Stomach (tissue), 9 donors: ENCODE results near the gene PHF20. TPM values are rescaled to one million over a fixed set of nuclear protein-coding genes. Genes with fewer than 3 reads are reported as not detected.

Source experiments
- DNase-seq, 2 donors: peaks; one replicate each; pipeline versions ENCODE4 v3.0.0 to v3.0.0-alpha.2; 2013 to 2019
- H3K27ac ChIP-seq, 5 donors: fragments of 200-600 bp in 4 of 5; sonication (generic) in 4 of 5; one replicate each; pipeline ENCODE4 v1.5.1; 2013 to 2019; ENCODE audit warnings: mild to moderate bottlenecking in 1 of 5, moderate library complexity in 1 of 5
- H3K27me3 ChIP-seq, 3 donors: fragments of 200-600 bp; sonication (generic); one replicate each; pipeline ENCODE4 v1.5.1; 2017 to 2019; ENCODE audit warnings: mixed run types in 1 of 3
- H3K36me3 ChIP-seq, 4 donors: fragments of 200-600 bp; sonication (generic); 1 replicate in 3 of 4; 2 replicates in 1 of 4; pipeline ENCODE4 v1.5.1; 2016 to 2019
- H3K4me1 ChIP-seq, 4 donors: fragments of 200-600 bp; sonication (generic); one replicate each; pipeline ENCODE4 v1.5.1; 2016 to 2019
- H3K4me3 ChIP-seq, 4 donors: fragments of 200-600 bp; sonication (generic) in 3 of 4; one replicate each; pipeline ENCODE4 v1.5.1; 2016 to 2019; ENCODE audit warnings: mild to moderate bottlenecking in 1 of 4
- H3K9me3 ChIP-seq, 4 donors: fragments of 200-600 bp; sonication (generic); one replicate each; pipeline ENCODE4 v1.5.1; 2016 to 2019
- EP300 ChIP-seq: sonication (generic); formaldehyde crosslinking; IDR thresholded peaks from one replicate; pipeline ENCODE4 v1.6.1; 2017; ENCODE audit warnings: antibody characterized with exemption
- POLR2A ChIP-seq, 4 donors: fragments of 450-650 bp; IDR thresholded peaks; one replicate each; pipeline ENCODE4 v1.6.1; 2016; ENCODE audit warnings: antibody characterized with exemption in 4 of 4, control low read depth in 2 of 4, mild to moderate bottlenecking in 1 of 4, moderate library complexity in 1 of 4
- POLR2AphosphoS5 ChIP-seq, 3 donors: sonication (generic); formaldehyde crosslinking; IDR thresholded peaks; one replicate each; pipeline ENCODE4 v1.6.1; 2016; ENCODE audit warnings: antibody characterized with exemption in 3 of 3
- WGBS, 5 donors: extraction: QIAGEN DNeasy Blood & Tissue Kit in 3 of 5; methylation state at CpG; one replicate each; pipeline versions ENCODE4 v1.1.5 to v1.1.7; 2013 to 2018; 5-methylcytosine and 5-hydroxymethylcytosine counted together
- intact Hi-C: fragments of 100-400 bp; cut with DNase I; formaldehyde crosslinking; loops from one replicate; pipeline ENCODE4 v1.15.1; 2023; ENCODE audit warnings: low total_unique reads
- polyA plus RNA-seq, 3 donors: library from polyadenylated mRNA; stranded (reverse); fragments of 200-250 nt; gene quantifications; one replicate each; pipeline ENCODE4 v1.2.3, GENCODE V29; 2013
- total RNA-seq, 5 donors: library from RNA; depleted of rRNA; stranded (reverse); fragments of >200 nt; gene quantifications; one replicate each; pipeline versions ENCODE4 v1.1.0 to v1.2.3, GENCODE V29; 2014 to 2016
- TF ChIP-seq, protein P1 (sequence below), 7 experiments: fragments of 450-650 bp in 4 of 7; fragments of 200-600 bp in 3 of 7; sonication (generic) in 3 of 7; IDR thresholded peaks; one replicate each; pipeline ENCODE4 v1.5.1; 2016 to 2019; ENCODE audit warnings: antibody characterized with exemption in 7 of 7, control low read depth in 2 of 7, mild to moderate bottlenecking in 1 of 7
- donor health status: healthy with polysubstance abuse.
- donor health status: Bipolar disorder and iron deficiency.
- donor health status: healthy.

PHF20 gene
- total and polyA plus RNA-seq, 8 donors = 18.3 to 135 (median 31.5) TPM

- Histone ChIP-seq H3K4me3 (no peak overlapping the region), H3K9me3 (no peaks in the 10 kb centered on the region), H3K27me3 (no peaks in the 10 kb centered on the region), H3K4me1 (peaks cover 0 to 10% (median 0%) of the 10 kb centered on the region in 4 donors), H3K36me3 (peaks cover 0 to 54% (median 44%) of the 10 kb centered on the region in 4 donors), H3K27ac (no peak overlapping the region)
- no peak for TF ChIP-seq POLR2AphosphoS5 (IDR thresholded peaks at IDR 0.05)
- TF ChIP-seq EP300 = no peak
- TF ChIP-seq, protein P1, sequence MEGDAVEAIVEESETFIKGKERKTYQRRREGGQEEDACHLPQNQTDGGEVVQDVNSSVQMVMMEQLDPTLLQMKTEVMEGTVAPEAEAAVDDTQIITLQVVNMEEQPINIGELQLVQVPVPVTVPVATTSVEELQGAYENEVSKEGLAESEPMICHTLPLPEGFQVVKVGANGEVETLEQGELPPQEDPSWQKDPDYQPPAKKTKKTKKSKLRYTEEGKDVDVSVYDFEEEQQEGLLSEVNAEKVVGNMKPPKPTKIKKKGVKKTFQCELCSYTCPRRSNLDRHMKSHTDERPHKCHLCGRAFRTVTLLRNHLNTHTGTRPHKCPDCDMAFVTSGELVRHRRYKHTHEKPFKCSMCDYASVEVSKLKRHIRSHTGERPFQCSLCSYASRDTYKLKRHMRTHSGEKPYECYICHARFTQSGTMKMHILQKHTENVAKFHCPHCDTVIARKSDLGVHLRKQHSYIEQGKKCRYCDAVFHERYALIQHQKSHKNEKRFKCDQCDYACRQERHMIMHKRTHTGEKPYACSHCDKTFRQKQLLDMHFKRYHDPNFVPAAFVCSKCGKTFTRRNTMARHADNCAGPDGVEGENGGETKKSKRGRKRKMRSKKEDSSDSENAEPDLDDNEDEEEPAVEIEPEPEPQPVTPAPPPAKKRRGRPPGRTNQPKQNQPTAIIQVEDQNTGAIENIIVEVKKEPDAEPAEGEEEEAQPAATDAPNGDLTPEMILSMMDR (IDR thresholded peaks at IDR 0.05) = no peak
- no peak for TF ChIP-seq POLR2A (IDR thresholded peaks at IDR 0.05)
- peak in 1 of 2 donors; percentile 16 for DNase-seq
- 60 to 82% (median 71%) methylated on average over 4 of the region's 4 CpGs for WGBS, 5 donors
- intact Hi-C loops = no loop called here
Observed at GRCh38 chr20:35901678-35902544, 130.1 kb downstream of the PHF20 start.

DNA sequence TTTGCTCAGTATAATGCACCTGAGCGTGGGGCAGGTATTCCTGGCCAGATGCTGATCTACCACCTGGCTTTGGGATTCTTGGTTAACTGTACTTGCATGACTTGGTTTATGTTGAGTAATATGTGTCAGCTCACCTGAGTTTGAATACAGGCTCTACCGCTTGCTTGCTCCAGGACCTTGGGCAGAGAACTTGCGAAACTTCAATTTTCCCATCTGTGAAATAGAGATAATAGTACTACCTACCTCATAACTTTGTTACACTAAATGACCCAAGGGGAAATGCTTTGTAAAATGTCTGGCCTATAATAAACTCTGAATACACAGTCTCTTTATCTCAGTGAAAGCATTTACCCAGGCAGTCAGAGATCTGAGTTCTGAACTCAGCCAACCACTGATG lies 130.7 kb downstream of the PHF20 start:
- DNase-seq = no peak
- WGBS, 5 donors = 97 to 100% (median 99%) methylated on average over 3 of the region's 3 CpGs

DNA sequence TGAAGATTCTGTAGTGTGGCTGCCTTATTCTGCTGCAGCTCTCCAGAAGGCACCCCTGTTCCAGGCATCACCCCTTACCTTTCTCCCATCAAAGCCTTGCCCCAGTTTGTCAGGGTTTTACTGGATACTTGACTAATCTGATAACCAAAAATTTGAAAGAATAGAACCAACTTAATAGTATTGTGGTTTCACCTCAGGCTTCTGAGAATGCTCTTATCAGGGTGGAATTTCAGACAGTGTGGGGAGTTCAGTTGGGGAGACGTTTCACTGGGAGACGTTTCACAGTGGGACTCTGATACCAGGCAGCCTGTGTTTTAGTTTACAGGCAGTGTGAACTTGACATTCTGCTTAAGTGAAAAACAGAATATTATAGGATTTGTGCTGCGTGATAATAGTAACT lies 132.0 kb downstream of the PHF20 start:
- Histone ChIP-seq H3K4me3 (no peak overlapping the region), H3K27ac (no peak overlapping the region), H3K4me1 (peaks cover 0 to 10% (median 0%) of the 10 kb centered on the region in 4 donors), H3K27me3 (no peaks in the 10 kb centered on the region), H3K36me3 (peaks cover 0 to 60% (median 44%) of the 10 kb centered on the region in 4 donors), H3K9me3 (no peaks in the 10 kb centered on the region)
- TF ChIP-seq EP300 (no peak), POLR2A (IDR thresholded peaks at IDR 0.05) (no peak), POLR2AphosphoS5 (IDR thresholded peaks at IDR 0.05) (no peak)
- TF ChIP-seq, protein P1 (IDR thresholded peaks at IDR 0.05) = no peak
- no peak for DNase-seq
- 73 to 92% (median 87%) methylated on average over 3 of the region's 3 CpGs for WGBS, 5 donors
- intact Hi-C loops = no loop called here

More for the DNA sequence above, 130.7 kb downstream of the PHF20 start:
- Histone ChIP-seq H3K36me3 (peaks cover 0 to 60% (median 47%) of the 10 kb centered on the region in 4 donors), H3K4me3 (no peak overlapping the region), H3K27me3 (no peaks in the 10 kb centered on the region), H3K4me1 (peaks cover 0 to 10% (median 0%) of the 10 kb centered on the region in 4 donors), H3K9me3 (no peaks in the 10 kb centered on the region), H3K27ac (no peak overlapping the region)
- intact Hi-C loops = no loop called here
- TF ChIP-seq POLR2A (IDR thresholded peaks at IDR 0.05) (no peak), EP300 (no peak), POLR2AphosphoS5 (IDR thresholded peaks at IDR 0.05) (no peak)
- TF ChIP-seq, protein P1 (IDR thresholded peaks at IDR 0.05) = no peak

DNA sequence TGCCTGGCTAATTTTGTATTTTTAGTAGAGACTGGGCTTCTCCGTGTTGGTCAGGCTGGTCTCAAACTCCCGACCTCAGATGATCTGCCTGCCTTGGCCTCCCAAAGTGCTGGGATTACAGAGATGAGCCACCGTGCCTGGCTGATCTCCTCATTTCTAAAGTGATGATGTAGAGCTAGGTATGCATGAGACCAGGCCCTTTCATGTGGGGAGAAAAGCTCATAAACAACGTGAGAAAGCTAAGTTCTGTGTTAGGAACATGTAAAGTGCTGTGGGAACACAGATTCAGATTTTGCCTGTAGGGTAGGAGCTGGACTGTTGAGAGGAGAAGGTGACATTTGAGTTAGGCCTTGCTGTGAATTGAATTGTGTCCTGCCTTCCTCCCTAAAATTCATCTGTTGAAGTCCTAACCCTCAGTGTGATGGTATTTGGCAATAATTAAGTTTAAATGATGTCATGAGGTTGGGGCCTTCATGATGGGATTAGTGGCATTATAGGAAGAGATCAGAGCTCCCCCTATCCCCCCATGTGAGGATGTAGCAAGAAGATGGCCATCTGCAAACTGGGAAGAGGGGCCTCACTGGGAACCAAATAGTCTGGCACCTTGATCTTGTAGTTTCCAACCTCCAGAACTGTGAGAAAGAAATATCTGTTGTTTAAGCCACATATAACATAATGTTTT lies 133.3 kb downstream of the PHF20 start:
- intact Hi-C loops = no loop called here
- Histone ChIP-seq H3K9me3 (no peaks in the 10 kb centered on the region), H3K4me1 (peaks cover 0 to 10% (median 0%) of the 10 kb centered on the region in 4 donors), H3K4me3 (no peak overlapping the region), H3K36me3 (peaks cover 0 to 58% (median 34%) of the 10 kb centered on the region in 4 donors), H3K27me3 (no peaks in the 10 kb centered on the region), H3K27ac (no peak overlapping the region)
- no peak for TF ChIP-seq EP300
- TF ChIP-seq POLR2AphosphoS5 (IDR thresholded peaks at IDR 0.05) = no peak
- TF ChIP-seq, protein P1 (IDR thresholded peaks at IDR 0.05) = no peak
- TF ChIP-seq POLR2A (IDR thresholded peaks at IDR 0.05) = no peak
- DNase-seq = no peak
- WGBS, 5 donors = 90 to 97% (median 96%) methylated on average over 4 of the region's 4 CpGs
